Jurkat, Clone E6-1 (cell line): Measurements from ENCODE around the gene USP54. TPM values are rescaled to one million over a fixed set of nuclear protein-coding genes. Genes with fewer than 3 reads are reported as not detected.
"Not testable (repeated sequence)": the region's sequence is repeated elsewhere in the genome, so short reads cannot be mapped to it uniquely, and the experiment has no call there.

ENCODE experiments used
- DNase-seq: peaks from one replicate; pipeline ENCODE4 v3.0.0-alpha.2; 2011; ENCODE audit warnings: low read depth, low spot score
- H3K4me3 ChIP-seq: 2 replicates; pipeline ENCODE4 v1.5.1; 2011; ENCODE audit warnings: mild to moderate bottlenecking, low read length, control low read depth, moderate library complexity
- polyA plus RNA-seq: library from polyadenylated mRNA; unstranded; fragments of >200 nt; gene quantifications from one replicate; pipeline ENCODE4 v1.2.1, GENCODE V29; 2012; ENCODE audit warnings: missing spikeins; ENCODE audit not compliant: insufficient read length, insufficient read depth

USP54 gene
- polyA plus RNA-seq, result 11.6 TPM

- H3K4me3 ChIP-seq, result peak within 1 kb of the TSS; percentile 19; the same call in 1 of the 2 replicates
- DNase-seq, result peak; percentile 58
Observed at GRCh38 chr10:73590881-73591799, at the start of gene USP54. USP54 (minus strand) TSS chr10:73591342; CDS start chr10:73575658, 15,684 bp downstream.

DNA sequence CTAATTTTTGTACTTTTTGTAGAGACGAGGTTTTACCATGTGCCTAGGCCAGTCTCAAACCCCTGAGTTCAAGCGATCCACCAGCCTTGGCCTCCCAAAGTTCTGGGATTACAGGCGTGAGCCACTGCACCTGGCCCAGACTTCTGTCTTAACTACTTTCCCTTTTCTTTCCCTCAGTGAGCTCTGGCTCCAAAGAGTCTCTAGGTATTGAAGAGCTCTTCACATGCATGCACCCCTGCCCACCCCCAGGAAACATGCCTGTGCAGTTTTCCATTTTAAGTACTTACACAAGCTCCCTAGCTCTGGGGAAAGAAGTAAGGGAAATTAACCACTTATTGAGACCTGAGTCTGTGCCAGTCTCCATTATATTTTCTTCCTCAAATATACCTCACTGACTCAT, 48.1 kb upstream of the USP54 start:
- no peak overlapping the region for H3K4me3 ChIP-seq
- no peak for DNase-seq

DNA sequence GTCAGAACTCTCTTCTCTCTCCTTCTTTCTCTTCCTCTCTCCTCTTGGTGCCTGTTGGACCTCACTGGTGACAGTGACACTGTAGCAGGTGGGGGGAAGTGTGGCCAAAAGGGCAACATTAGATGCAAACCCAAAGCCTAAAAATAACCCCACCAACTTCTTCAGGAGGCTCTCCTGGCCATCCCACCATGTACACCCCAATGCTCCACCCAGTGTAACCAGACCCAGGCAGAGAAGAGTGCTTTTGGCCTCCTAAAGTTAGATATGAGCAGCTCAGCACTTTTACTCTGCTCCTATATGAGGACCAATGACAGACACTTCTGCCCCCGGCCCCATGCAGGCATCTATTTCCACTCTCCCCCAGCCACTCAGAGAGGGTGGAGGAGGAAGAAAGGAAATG, 44.6 kb upstream of the USP54 start:
- DNase-seq, result no peak
- no peak overlapping the region for H3K4me3 ChIP-seq

GRCh38 chr10:73634421-73634820, 43.3 kb upstream of the USP54 start:
- H3K4me3 ChIP-seq, result no peak overlapping the region
- no peak for DNase-seq

DNA sequence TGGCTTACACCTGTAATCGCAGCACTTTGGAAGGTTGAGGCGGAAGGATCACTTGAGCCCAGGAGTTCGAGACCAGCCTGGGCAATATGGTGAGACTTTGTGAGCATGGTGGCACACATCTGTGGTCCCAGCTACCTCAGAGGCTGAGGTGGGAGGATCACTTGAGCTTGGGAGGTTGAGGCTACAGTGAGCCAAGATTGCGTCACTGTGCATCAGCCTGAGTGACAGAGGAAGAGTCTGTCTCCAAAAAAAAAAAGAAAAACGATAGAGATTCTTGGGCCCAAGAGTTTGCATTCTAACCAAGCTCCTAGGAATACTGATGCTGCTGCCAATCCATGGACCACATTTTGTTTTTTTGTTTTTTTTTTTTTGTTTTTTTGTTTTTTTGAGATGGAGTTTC, 38.0 kb upstream of the USP54 start:
- no peak for DNase-seq

DNA sequence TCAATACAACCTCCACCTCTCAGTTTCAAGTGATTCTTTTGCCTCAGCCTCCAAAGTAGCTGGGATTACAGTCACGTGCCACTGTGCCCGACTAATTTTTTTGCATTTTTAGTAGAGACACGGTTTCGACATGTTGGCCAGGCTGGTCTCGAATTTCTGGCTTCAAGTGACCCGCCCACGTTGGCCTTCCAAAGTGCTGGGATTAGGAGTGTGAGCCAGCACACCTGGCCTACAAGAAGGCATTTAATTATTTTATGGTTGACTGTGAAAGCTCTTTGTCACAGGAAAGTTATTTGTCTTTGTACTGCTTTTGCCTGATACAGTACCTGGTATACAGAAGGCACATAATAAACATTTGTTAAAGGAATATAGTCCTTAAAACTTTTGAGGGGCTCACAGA, 37.3 kb upstream of the USP54 start:
- DNase-seq, result no peak
- no peak overlapping the region for H3K4me3 ChIP-seq

More for the DNA sequence above, 38.0 kb upstream of the USP54 start:
- H3K4me3 ChIP-seq, result no peak overlapping the region

- H3K4me3 ChIP-seq, result no peak overlapping the region
- no peak for DNase-seq
Observed at GRCh38 chr10:73627300-73627699, 36.2 kb upstream of the USP54 start.

- peak; percentile 98 for DNase-seq
- H3K4me3 ChIP-seq, result peak overlapping the region; percentile 100
Observed at GRCh38 chr10:73625884-73626752, 35.0 kb upstream of the USP54 start.

GRCh38 chr10:73625004-73625883, 34.1 kb upstream of the USP54 start:
- peak overlapping the region; percentile 100 for H3K4me3 ChIP-seq
- no peak for DNase-seq

DNA sequence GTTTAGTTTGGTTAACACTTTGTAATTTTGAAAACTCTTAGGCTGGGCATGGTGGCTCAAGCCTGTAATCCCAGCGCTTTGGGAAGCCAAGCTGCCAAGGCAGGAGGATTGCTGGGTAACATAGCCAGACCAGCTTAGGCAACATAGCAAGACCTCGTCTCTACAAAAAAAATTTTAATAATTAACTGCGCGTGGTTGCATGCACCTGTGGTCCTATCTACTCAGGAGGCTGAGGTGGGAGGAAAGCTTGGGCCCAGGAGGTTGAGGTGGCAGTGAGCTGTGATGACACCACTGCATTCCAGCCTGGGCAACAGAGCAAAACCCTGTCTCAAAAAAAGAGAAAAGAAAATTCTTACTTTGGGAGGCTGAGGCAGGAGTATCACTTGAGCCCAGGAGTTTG, 31.9 kb upstream of the USP54 start:
- no peak for DNase-seq
- no peak overlapping the region for H3K4me3 ChIP-seq

DNA sequence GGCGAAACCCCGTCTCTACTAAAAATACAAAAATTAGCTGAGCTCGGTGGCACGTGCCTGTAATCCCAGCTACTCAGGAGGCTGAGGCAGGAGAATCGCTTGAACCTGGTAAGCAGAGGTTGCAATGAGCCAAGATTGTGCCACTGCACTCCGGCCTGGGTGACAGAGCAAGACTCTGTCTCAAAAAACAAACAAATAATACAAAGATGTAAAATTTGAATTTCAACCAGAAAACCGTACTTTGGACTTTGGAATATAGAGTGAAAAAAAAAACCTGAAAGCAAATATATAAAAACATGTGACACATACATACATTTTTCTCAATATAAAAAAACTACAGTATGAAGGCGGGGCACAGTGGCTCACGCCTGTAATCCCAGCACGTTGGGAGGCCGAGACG, 29.8 kb upstream of the USP54 start:
- not testable (repeated sequence) for H3K4me3 ChIP-seq

DNA sequence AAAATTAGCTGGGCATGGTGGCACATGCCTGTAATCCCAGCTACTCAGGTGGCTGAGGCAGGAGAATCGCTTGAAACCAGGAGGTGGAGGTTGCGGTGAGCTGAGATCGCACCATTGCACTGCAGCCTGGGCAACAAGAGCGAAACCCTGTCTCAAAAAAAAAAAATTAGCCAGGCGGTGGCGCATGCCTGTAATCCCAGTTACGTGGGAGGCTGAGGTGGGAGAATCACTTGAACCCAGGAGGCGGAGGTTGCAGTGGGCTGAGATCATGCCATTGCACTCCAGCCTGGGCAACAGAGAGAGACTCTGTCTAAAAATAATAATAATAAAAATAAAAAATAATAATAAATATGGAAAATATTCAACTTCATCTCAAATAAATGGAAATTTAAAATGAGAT, 26.0 kb upstream of the USP54 start:
- not testable (repeated sequence) for H3K4me3 ChIP-seq, DNase-seq

More for the DNA sequence above, 29.8 kb upstream of the USP54 start:
- DNase-seq, result not testable (repeated sequence)

DNA sequence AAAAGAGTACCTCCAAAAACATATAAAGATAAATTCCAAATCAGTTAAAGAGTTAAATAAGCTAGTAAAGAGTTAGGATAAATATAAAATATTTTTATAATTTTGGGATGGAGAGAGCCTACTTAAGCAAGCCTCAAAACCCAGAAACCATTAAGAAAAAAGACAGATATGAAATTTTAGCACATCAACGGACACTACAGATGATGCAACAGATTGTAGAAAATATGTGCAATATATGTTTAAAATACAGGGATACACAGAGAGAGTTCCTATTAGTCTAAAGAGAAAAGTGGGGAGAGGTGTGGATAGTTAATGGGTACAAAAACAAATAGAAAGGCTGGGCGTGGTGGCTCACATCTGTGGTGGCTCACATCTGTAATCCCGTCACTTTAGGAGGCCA, 23.6 kb upstream of the USP54 start:
- no peak for DNase-seq
- no peak overlapping the region for H3K4me3 ChIP-seq

GRCh38 chr10:73609116-73609515, 18.0 kb upstream of the USP54 start:
- DNase-seq, result no peak
- H3K4me3 ChIP-seq, result no peak overlapping the region

GRCh38 chr10:73601486-73601921, 10.4 kb upstream of the USP54 start:
- no peak overlapping the region for H3K4me3 ChIP-seq
- no peak for DNase-seq

DNA sequence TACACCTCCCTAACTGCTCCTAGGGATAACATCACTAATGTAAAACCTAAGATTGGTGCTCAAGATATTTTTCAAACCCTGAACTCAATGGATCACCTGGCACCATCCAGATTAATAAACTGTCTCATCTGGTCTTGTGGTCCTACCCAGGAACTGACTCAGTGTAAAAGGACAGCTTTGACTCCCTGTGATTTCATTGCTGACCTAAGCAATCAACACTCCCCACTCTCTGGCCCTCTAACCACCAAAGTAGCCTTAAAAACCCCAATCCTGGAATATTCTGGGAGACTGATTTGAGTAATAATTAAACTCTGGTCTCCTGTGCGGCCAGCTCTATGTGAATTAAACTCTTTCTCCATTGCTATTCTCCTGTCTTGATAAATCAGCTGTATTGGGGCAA, 6.2 kb upstream of the USP54 start:
- H3K4me3 ChIP-seq, result no peak overlapping the region
- DNase-seq, result no peak

DNA sequence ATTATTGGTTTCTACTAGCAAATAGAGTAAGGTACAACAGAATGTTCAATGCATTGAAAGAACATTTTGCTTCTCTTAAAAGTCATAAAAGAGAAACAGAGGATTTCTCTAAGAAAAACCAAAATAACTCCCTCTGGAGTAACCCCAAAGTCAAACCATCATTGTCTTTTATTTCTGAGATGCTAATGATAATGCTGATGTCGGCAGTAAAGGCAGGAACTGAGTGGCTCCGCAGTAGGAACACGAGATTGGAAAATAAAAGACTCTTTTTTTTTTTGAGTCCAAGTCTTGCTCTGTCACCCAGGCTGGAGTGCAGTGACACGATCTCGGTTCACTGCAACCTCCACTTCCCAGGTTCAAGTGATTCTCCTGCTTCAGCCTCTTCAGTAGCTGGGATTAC, 2.7 kb upstream of the USP54 start:
- no peak overlapping the region for H3K4me3 ChIP-seq
- no peak for DNase-seq

GRCh38 chr10:73593110-73593509, 2.0 kb upstream of the USP54 start:
- no peak overlapping the region for H3K4me3 ChIP-seq

More at GRCh38 chr10:73593110-73593509, 2.0 kb upstream of the USP54 start:
- DNase-seq, result no peak
